ENCODE results near the gene DEPDC5. TPM values are rescaled to one million over a fixed set of nuclear protein-coding genes. Genes with fewer than 3 reads are reported as not detected.
A peak's percentile ranks its signal among the peaks of the same experiment; 100 is the strongest.

The DEPDC5 gene
- total RNA-seq, 1 donor, result 15.2 TPM

- no peak overlapping the region for H3K27ac ChIP-seq (ENCODE audit: low read depth, low read length)
- H3K4me3 ChIP-seq (ENCODE audit: insufficient read depth, low read length), result no peak overlapping the region
- no peaks in the 10 kb centered on the region for H3K9me3 ChIP-seq (ENCODE audit: low read depth, low read length)
- no peak for TF ChIP-seq CTCF (IDR thresholded peaks at IDR 0.05; ENCODE audit: extremely low read depth, low read depth, low read length)
- peaks cover 81% of the 10 kb centered on the region for H3K79me2 ChIP-seq (ENCODE audit: insufficient read depth, low read length)
- H4K20me1 ChIP-seq (ENCODE audit: insufficient read depth, low read length), result peaks cover 52% of the 10 kb centered on the region
- no peaks in the 10 kb centered on the region for H3K27me3 ChIP-seq (ENCODE audit: insufficient read depth, low read length)
- peaks cover 22% of the 10 kb centered on the region for H3K36me3 ChIP-seq (ENCODE audit: insufficient read depth, low read length)
- no peak for DNase-seq (ENCODE audit: insufficient read length, low spot score, missing footprints)
- no peak overlapping the region for H3K4me2 ChIP-seq (ENCODE audit: insufficient read depth, low read length)
- H3K4me1 ChIP-seq (ENCODE audit: insufficient read depth, low read length), result peaks cover 61% of the 10 kb centered on the region
- no peak overlapping the region for H2AFZ ChIP-seq (ENCODE audit: low read length)
Measured at GRCh38 chr22:31948002-31948401, 194.2 kb downstream of the DEPDC5 start.

GRCh38 chr22:31950226-31950625, 196.4 kb downstream of the DEPDC5 start:
- peaks cover 76% of the 10 kb centered on the region for H3K4me1 ChIP-seq (ENCODE audit: insufficient read depth, low read length)
- no peak for TF ChIP-seq CTCF (IDR thresholded peaks at IDR 0.05; ENCODE audit: extremely low read depth, low read depth, low read length)
- peak; percentile 59 for DNase-seq (ENCODE audit: insufficient read length, low spot score, missing footprints)
- no peaks in the 10 kb centered on the region for H3K9me3 ChIP-seq (ENCODE audit: low read depth, low read length)
- peak overlapping the region; percentile 81 for H3K27ac ChIP-seq (ENCODE audit: low read depth, low read length)
- no peak overlapping the region for H3K4me3 ChIP-seq (ENCODE audit: insufficient read depth, low read length)
- peaks cover 74% of the 10 kb centered on the region for H4K20me1 ChIP-seq (ENCODE audit: insufficient read depth, low read length)
- H3K4me2 ChIP-seq (ENCODE audit: insufficient read depth, low read length), result no peak overlapping the region
- peaks cover 96% of the 10 kb centered on the region for H3K79me2 ChIP-seq (ENCODE audit: insufficient read depth, low read length)
- peaks cover 29% of the 10 kb centered on the region for H3K36me3 ChIP-seq (ENCODE audit: insufficient read depth, low read length)
- H2AFZ ChIP-seq (ENCODE audit: low read length), result no peak overlapping the region
- no peaks in the 10 kb centered on the region for H3K27me3 ChIP-seq (ENCODE audit: insufficient read depth, low read length)

GRCh38 chr22:31951194-31952093, 197.6 kb downstream of the DEPDC5 start:
- Histone ChIP-seq H3K4me1 (ENCODE audit: insufficient read depth, low read length) (peaks cover 66% of the 10 kb centered on the region), H2AFZ (ENCODE audit: low read length) (no peak overlapping the region), H3K27me3 (ENCODE audit: insufficient read depth, low read length) (no peaks in the 10 kb centered on the region), H3K9me3 (ENCODE audit: low read depth, low read length) (no peaks in the 10 kb centered on the region), H4K20me1 (ENCODE audit: insufficient read depth, low read length) (peaks cover 74% of the 10 kb centered on the region), H3K4me2 (ENCODE audit: insufficient read depth, low read length) (peak overlapping the region; percentile 57), H3K79me2 (ENCODE audit: insufficient read depth, low read length) (peaks cover 96% of the 10 kb centered on the region), H3K36me3 (ENCODE audit: insufficient read depth, low read length) (peaks cover 40% of the 10 kb centered on the region), H3K4me3 (ENCODE audit: insufficient read depth, low read length) (no peak overlapping the region), H3K27ac (ENCODE audit: low read depth, low read length) (peak overlapping the region; percentile 81)
- DNase-seq (ENCODE audit: insufficient read length, low spot score, missing footprints), result peak; percentile 23
- no peak for TF ChIP-seq CTCF (IDR thresholded peaks at IDR 0.05; ENCODE audit: extremely low read depth, low read depth, low read length)

- H3K27me3 ChIP-seq (ENCODE audit: insufficient read depth, low read length), result no peaks in the 10 kb centered on the region
- H3K79me2 ChIP-seq (ENCODE audit: insufficient read depth, low read length), result peaks cover 96% of the 10 kb centered on the region
- H3K4me1 ChIP-seq (ENCODE audit: insufficient read depth, low read length), result peaks cover 60% of the 10 kb centered on the region
- peaks cover 46% of the 10 kb centered on the region for H3K36me3 ChIP-seq (ENCODE audit: insufficient read depth, low read length)
- peaks cover 73% of the 10 kb centered on the region for H4K20me1 ChIP-seq (ENCODE audit: insufficient read depth, low read length)
- peak overlapping the region; percentile 57 for H3K4me2 ChIP-seq (ENCODE audit: insufficient read depth, low read length)
- TF ChIP-seq CTCF (IDR thresholded peaks at IDR 0.05; ENCODE audit: extremely low read depth, low read depth, low read length), result peak; percentile 29
- H3K27ac ChIP-seq (ENCODE audit: low read depth, low read length), result peak overlapping the region; percentile 81
- no peaks in the 10 kb centered on the region for H3K9me3 ChIP-seq (ENCODE audit: low read depth, low read length)
- peak; percentile 17 for DNase-seq (ENCODE audit: insufficient read length, low spot score, missing footprints)
- no peak overlapping the region for H3K4me3 ChIP-seq (ENCODE audit: insufficient read depth, low read length)
- H2AFZ ChIP-seq (ENCODE audit: low read length), result no peak overlapping the region
Measured at GRCh38 chr22:31952094-31952401, 198.2 kb downstream of the DEPDC5 start.

Measured in osteoblast (primary cell).